OCI-LY7 (cell line): ENCODE data around the gene NUDCD3. TPM values are rescaled to one million over a fixed set of nuclear protein-coding genes. Genes with fewer than 3 reads are reported as not detected.
A peak's percentile ranks its signal among the peaks of the same experiment; 100 is the strongest.

Experiments used
- BruUV-seq: library from RNA; stranded (reverse); fragments of 400-500 nt; replicated peaks from 2 replicates; lab custom pipeline; 2021; lab: Mats Ljungman, UMichigan
- CTCF ChIA-PET: fragments of 300-600 bp; sonication (Branson Sonifier 250); formaldehyde crosslinking; loops from one replicate; lab custom pipeline; 2022; ENCODE audit warnings: antibody characterized with exemption; ENCODE audit not compliant: unreplicated experiment; lab: Charles Lee
- POLR2A ChIA-PET: fragments of 300-600 bp; sonication (Branson Sonifier 250); formaldehyde crosslinking; loops from one replicate; lab custom pipeline; 2022; ENCODE audit warnings: antibody characterized with exemption; lab: Charles Lee
- DNase-seq: peaks from one replicate; pipeline ENCODE4 v3.0.0-alpha.2; 2015; ENCODE audit warnings: low spot score
- H2AFZ ChIP-seq: fragments of 200-600 bp; sonication (generic), shearing (Covaris generic); 2 replicates; pipeline ENCODE4 v1.6.1; 2014; ENCODE audit warnings: mild to moderate bottlenecking, antibody characterized with exemption, low read length, moderate library complexity
- H3K27ac ChIP-seq: fragments of 200-600 bp; sonication (generic); 2 replicates; pipeline ENCODE4 v1.5.1; 2014; ENCODE audit warnings: mixed run types, low read depth, mild to moderate bottlenecking, moderate library complexity, low read length, inconsistent platforms; ENCODE audit not compliant: poor library complexity, severe bottlenecking
- H3K36me3 ChIP-seq: fragments of 200-600 bp; sonication (generic); 2 replicates; pipeline ENCODE4 v1.6.1; 2014; ENCODE audit warnings: mild to moderate bottlenecking, antibody characterized with exemption, low read length, moderate library complexity, mixed read lengths; ENCODE audit not compliant: insufficient read depth
- H3K4me1 ChIP-seq: fragments of 200-600 bp; sonication (generic); 2 replicates; pipeline ENCODE4 v1.5.1; 2014; ENCODE audit warnings: mild to moderate bottlenecking, low read length; ENCODE audit not compliant: insufficient read depth, poor library complexity, severe bottlenecking
- H3K4me2 ChIP-seq: fragments of 200-600 bp; sonication (generic); 2 replicates; pipeline ENCODE4 v1.6.1; 2014; ENCODE audit warnings: mild to moderate bottlenecking, low read length
- H3K4me3 ChIP-seq: fragments of 200-600 bp; sonication (generic); 2 replicates; pipeline ENCODE4 v1.5.1; 2014; ENCODE audit warnings: mild to moderate bottlenecking, low read depth, low read length; ENCODE audit not compliant: poor library complexity, severe bottlenecking
- H3K79me2 ChIP-seq: fragments of 200-600 bp; sonication (generic); 2 replicates; pipeline ENCODE4 v1.6.1; 2016; ENCODE audit warnings: low read depth, mild to moderate bottlenecking, low read length, moderate library complexity, mixed read lengths; ENCODE audit not compliant: insufficient read depth
- H3K9me2 ChIP-seq: fragments of 200-600 bp; sonication (generic); 2 replicates; pipeline ENCODE4 v1.6.1; 2016; ENCODE audit warnings: mild to moderate bottlenecking, low read length, mixed read lengths; ENCODE audit not compliant: insufficient read depth
- H3K9me3 ChIP-seq: fragments of 200-600 bp; sonication (generic); 2 replicates; pipeline ENCODE4 v1.6.1; 2014; ENCODE audit warnings: mild to moderate bottlenecking, mixed run types, low read length, mixed read lengths
- H4K20me1 ChIP-seq: fragments of 200-600 bp; sonication (generic); 2 replicates; pipeline ENCODE4 v1.6.1; 2014; ENCODE audit warnings: mild to moderate bottlenecking, antibody characterized with exemption, low read length, moderate library complexity, mixed read lengths; ENCODE audit not compliant: insufficient read depth
- EZH2phosphoT487 ChIP-seq: fragments of 200-600 bp; sonication (generic); IDR thresholded peaks from 2 replicates; pipeline ENCODE4 v1.6.1; 2018; ENCODE audit warnings: low read depth, borderline replicate concordance, mild to moderate bottlenecking, mixed run types, antibody characterized with exemption, low read length, moderate library complexity, mixed read lengths
- intact Hi-C: fragments of 100-400 bp; cut with micrococcal nuclease; formaldehyde crosslinking; loops from one replicate; pipeline ENCODE4 v1.10.0; 2022; ENCODE audit not compliant: unreplicated experiment
- total RNA-seq, 2 experiments: library from RNA; depleted of rRNA in 1 of 2; stranded (reverse); fragments of >200 nt in 1 of 2; shearing (Covaris generic) in 1 of 2; gene quantifications; 2 replicates each; pipeline ENCODE4 v1.2.3, GENCODE V29; 2014 to 2022
- TF ChIP-seq, protein P1 (sequence below): fragments of 200-600 bp; sonication (generic); conservative IDR thresholded peaks from 2 replicates; pipeline ENCODE4 v1.5.1; 2014; ENCODE audit warnings: mild to moderate bottlenecking, antibody characterized with exemption, low read length, moderate library complexity, mixed read lengths

The NUDCD3 gene
- total RNA-seq, 2 experiments from 2014 or later = 57.0 to 108 TPM

- TF ChIP-seq EZH2phosphoT487 = no peak
- TF ChIP-seq, protein P1, sequence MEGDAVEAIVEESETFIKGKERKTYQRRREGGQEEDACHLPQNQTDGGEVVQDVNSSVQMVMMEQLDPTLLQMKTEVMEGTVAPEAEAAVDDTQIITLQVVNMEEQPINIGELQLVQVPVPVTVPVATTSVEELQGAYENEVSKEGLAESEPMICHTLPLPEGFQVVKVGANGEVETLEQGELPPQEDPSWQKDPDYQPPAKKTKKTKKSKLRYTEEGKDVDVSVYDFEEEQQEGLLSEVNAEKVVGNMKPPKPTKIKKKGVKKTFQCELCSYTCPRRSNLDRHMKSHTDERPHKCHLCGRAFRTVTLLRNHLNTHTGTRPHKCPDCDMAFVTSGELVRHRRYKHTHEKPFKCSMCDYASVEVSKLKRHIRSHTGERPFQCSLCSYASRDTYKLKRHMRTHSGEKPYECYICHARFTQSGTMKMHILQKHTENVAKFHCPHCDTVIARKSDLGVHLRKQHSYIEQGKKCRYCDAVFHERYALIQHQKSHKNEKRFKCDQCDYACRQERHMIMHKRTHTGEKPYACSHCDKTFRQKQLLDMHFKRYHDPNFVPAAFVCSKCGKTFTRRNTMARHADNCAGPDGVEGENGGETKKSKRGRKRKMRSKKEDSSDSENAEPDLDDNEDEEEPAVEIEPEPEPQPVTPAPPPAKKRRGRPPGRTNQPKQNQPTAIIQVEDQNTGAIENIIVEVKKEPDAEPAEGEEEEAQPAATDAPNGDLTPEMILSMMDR = no peak
- POLR2A ChIA-PET = interaction anchor here (0.6 to 2.9 kb wide), 14 partner anchors 8 to 326 kb away, joined by 3 to 9 read pairs (median 4); no protein-coding TSS in a partner anchor
- Histone ChIP-seq H3K36me3 (peaks cover 48% of the 10 kb centered on the region), H3K4me1 (peaks cover 57% of the 10 kb centered on the region), H3K9me2 (no peaks in the 10 kb centered on the region), H3K4me3 (no peak overlapping the region), H3K79me2 (peaks cover 33% of the 10 kb centered on the region; the same call in 1 of the 2 replicates), H4K20me1 (no peaks in the 10 kb centered on the region), H3K27ac (peak overlapping the region; percentile 83), H3K9me3 (no peaks in the 10 kb centered on the region), H2AFZ (no peak overlapping the region), H3K4me2 (peak overlapping the region; percentile 71)
- CTCF ChIA-PET = interaction anchor here (0.8 to 1.6 kb wide), 3 partner anchors 20 to 150 kb away, joined by 3 read pairs; no protein-coding TSS in a partner anchor
- no TSS peak for BruUV-seq
- DNase-seq = peak; percentile 14
- intact Hi-C loops = no loop called here
These were observed 58.0 kb downstream of the NUDCD3 start for GRCh38 chr7:44432381-44432977.

DNA sequence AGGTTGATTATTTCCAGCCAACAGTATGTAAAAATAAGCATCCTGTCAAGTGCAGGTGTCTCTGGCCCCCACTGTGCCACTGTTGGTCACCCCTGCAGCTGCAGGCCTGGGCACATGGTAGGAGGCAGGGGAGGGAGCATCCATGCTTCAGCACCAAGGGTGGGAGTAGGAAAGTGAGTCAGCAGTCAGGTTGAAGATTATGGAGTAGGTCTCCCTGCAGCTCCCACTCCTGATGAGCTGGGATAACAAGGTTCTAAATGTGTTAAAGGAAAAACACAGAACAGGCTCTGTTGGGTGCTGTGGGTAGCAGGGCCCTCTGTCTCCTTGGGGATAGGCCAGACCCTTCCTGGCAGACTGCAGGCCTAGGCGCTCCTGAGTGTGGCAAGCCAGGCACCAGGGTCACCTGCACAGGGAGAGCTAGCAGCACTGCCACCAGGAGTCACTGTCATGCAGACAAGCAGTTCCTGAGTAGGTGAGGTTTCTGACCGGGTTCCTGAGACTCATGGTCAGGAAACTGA lies 59.3 kb downstream of the NUDCD3 start:
- H3K79me2 ChIP-seq = peaks cover 32% of the 10 kb centered on the region; the same call in 1 of the 2 replicates
- DNase-seq = peak; percentile 84
- TF ChIP-seq, protein P1 = peak; percentile 76
- TF ChIP-seq EZH2phosphoT487 = no peak
- peak overlapping the region; percentile 71 for H3K4me2 ChIP-seq
- POLR2A ChIA-PET = interaction anchor here (0.6 to 2.9 kb wide), 5 partner anchors 9 to 147 kb away, joined by 4 to 9 read pairs (median 8); no protein-coding TSS in a partner anchor
- H3K9me2 ChIP-seq = no peaks in the 10 kb centered on the region
- H3K9me3 ChIP-seq = no peaks in the 10 kb centered on the region
- H4K20me1 ChIP-seq = no peaks in the 10 kb centered on the region
- H2AFZ ChIP-seq = no peak overlapping the region
- H3K36me3 ChIP-seq = peaks cover 55% of the 10 kb centered on the region
- CTCF ChIA-PET = interaction anchor here (1.1 kb wide), 1 partner anchor 44 kb away, joined by 3 read pairs; no protein-coding TSS in a partner anchor
- BruUV-seq = no TSS peak
- peaks cover 57% of the 10 kb centered on the region for H3K4me1 ChIP-seq
- H3K4me3 ChIP-seq = peak overlapping the region; percentile 45
- H3K27ac ChIP-seq = peak overlapping the region; percentile 83
- intact Hi-C loops = loop anchor here (1.0 kb wide), 2 partner anchors 29 to 46 kb away; no protein-coding TSS in a partner anchor
